Ecto neural progenitor cell (in vitro differentiated cells): ENCODE results near the gene MOB3A.
"Not testable (repeated sequence)": the region's sequence is repeated elsewhere in the genome, so short reads cannot be mapped to it uniquely, and the experiment has no call there.

Source experiments
- DNase-seq: peaks from one replicate; pipeline ENCODE4 v3.0.0-alpha.2; 2018; ENCODE audit warnings: low spot score

The MOB3A gene

DNA sequence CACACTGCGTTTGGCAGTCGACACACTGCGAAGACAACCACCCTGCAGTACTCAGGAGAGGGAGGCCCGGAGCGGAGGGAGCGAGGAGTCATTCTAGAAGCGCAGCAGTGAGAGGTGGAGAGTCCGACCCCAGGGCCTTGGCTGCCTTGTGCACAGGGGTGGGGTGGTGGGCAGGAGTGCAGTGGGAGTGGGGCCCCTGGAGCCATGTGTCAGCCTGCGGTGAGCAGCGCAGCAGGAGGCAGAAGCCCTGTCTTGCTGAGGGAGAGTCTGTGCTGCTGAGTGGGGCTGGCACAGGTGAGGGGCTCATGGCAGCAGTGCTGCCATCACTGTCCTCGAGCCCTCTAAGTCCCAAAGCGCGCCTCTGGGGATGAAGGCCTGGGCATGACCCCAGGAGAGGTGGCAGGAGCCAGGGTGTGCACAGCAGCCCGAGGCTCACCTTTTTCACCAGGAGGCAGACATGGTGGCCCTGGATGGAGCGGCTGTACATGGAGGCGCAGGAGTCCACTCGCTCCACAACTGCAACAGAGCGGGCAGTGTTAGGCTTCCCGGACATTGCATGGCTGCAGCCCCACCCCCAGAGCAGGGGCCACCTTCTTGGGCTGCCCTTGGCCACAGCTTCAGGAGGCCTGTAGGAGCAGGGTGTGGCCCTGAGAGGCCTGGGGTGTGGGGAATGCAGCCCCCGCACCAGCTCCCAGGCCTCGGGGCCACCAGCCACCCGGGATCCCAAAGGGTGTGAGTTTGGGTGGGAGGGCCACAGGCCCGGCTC is 12.3 kb upstream of the MOB3A start:
- no peak for DNase-seq

DNA sequence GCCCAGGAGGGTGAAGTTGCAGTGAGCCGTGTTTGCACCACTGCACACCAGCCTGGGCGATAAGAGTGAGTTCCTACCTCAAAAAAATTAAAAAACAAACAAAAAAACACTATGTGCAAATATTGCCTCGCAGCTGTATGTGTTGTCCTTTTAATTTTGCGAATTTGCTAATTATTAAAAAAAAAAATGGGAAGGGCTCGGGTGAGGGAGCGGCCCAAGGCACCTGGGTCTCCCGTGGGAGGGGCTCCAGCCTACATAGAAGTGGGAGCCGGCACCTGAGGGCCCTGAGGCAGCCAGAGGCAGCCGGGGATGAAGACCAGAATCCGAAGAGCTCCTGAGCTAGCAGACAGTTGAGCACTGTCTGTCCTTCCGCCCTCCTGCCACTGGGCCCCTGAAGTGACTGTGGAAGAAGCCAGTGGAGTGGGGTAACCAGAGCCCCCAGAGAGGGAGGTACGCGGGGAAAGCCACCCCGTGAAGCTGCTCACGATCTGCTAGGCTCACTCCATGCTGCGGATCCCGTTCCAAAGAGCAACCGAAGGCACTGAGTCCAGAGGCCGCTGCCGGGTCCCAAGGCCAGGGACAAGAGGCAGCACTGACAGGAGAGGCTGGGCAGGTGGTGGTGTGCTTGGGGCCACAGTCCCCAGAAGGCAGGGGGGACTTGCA is 7.0 kb upstream of the MOB3A start:
- DNase-seq: no peak

DNA sequence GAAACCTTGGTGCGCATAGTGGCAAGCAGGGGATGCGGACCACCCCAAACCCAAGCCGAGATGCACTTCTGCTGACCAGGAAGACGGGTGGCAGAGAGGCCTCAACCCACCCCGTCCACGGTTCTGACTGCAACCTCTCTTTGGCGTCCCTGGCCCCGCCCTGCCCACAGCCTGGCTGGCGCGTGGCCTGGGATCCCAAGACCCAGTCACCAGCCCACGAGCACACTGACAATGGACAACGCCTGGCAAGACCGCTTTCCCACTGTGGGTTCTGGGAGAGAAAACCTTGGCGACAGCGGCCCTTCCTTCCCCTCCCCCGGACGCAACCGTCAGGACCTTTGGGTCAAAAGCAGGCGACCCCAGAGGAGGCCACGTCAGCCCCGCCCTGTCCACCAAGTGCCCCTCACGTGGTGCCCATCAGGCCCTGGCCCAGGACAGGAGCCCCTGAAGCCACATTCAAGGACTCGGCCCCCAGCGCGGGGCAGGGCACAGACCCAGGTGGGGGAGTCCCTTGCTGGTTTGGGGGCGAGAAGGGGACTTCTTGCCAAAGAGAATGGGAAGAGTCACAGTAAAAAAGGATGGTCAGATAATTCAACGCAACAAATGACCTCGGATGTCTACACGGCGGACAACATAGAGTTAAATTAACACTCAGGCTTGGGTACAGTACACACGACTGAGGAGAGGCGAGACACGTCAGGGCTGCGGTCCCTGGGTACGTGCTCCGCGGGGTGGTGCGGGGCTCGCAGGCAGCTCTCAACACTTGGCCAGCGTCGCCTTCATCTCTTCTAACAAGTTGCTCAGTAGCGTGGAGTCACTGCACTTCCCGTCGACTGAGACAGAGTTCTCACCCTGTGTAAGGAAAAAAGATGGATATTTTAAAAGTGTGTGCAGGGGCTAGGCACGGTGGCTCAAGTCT is 5.5 kb upstream of the MOB3A start:
- DNase-seq: no peak

DNA sequence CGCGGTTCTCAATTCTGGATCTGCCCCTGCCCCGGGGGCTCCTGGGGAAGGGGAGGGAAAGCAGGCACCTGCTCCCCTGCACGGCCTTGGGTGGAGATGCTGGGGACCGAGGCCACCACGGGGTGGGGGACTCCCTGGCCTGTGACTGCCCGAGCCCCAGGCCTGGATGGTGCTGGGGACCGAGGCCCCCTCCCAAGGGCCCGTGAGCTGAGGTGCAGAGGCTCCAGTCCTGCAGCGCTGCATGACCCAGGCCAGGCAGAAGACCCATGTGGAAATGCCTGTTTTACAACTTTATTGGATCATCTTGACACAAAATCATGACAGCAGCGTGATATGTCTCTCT is 4.6 kb upstream of the MOB3A start:
- no peak for DNase-seq

DNA sequence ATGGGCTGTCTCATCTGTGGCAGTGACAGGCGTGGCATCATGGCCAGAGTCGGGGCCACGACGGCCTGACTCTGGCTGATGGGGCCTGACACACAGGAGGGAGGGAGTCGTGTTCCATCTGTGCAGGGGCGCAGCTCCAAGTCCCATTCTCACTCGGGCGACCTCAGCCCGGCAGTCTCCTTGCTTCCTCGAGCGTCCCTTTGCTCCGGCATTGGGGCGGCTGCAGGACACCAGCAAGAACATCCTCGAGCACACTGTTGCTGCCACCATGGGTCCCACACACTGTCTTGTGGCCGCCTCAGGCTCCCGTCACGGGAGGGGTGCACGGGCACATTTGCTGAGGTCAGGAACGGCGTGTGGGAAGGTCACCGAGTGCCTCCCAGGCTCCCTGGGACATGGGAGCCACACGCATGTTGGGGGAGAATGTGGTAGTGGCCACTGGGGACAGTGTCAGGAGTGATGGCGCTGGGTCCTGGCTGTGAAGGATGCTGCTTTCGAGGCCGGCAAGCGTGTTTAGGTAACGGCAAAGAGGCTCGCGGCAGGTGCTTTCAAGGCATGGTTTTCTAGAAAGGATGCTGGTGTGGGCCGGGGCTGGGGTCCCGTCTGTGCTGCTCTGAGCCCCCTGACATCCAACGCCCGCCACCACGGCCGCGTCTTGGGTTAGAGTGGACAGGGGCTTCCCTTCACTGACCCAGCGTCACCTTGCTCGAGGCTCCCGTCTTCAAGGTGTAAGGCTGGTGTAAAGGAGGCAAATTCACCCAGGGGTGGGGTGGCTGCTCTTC is 4.0 kb upstream of the MOB3A start:
- DNase-seq: no peak

DNA sequence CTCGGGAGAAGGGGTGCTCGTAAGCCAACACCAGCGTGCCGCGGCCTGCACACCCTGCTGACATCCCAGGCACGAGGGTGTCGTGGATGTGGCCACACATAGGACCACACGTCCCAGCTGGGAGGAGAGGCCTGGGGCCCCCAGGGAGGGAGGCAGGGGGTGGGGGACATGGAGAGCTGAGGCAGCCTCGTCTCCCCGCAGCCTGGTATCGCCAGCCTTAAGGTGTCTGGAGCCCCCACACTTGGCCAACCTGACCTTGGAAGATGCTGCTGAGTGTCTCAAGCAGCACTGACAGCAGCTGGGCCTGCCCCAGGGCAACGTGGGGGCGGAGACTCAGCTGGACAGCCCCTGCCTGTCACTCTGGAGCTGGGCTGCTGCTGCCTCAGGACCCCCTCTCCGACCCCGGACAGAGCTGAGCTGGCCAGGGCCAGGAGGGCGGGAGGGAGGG is 3.0 kb upstream of the MOB3A start:
- no peak for DNase-seq

DNA sequence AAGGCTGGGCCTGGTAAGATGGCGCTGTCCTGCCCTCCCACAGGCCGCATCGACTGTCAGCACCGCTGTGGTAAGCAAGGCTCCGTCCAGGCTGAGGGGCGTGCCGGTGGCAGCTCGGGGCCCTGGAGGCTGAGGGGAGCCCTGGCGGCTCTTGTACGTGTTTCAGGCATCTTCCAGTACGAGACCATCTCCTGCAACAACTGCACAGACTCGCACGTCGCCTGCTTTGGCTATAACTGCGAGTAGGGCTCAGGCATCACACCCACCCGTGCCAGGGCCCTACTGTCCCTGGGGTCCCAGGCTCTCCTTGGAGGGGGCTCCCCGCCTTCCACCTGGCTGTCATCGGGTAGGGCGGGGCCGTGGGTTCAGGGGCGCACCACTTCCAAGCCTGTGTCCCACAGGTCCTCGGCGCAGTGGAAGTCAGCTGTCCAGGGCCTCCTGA is 1.8 kb upstream of the MOB3A start:
- no peak for DNase-seq

DNA sequence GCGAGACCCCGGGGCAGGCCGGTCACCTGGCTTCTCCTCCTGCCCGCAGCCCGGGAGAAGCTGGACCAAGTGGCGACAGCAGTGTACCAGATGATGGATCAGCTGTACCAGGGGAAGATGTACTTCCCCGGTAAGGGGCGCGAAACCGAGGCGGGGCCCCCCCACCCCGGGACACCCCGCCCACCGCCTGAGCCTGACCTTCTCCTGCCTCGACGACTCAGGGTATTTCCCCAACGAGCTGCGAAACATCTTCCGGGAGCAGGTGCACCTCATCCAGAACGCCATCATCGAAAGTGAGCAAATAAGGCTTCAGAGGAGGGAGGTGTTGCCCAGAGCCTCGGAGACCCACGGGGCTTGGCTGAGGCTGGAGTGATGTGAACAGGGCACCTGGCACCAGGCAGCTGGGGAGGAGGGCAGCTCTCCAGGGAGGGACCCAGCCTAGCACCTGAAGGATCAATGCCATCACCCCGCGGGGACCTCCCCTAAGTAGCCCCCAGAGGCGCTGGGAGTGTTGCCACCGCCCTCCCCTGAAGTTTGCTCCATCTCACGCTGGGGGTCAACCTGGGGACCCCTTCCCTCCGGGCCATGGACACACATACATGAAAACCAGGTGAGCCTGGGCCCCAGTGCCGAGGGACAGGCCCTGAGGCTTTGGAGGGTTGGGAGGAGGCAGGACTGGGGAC is 1.2 kb upstream of the MOB3A start:
- DNase-seq: no peak

DNA sequence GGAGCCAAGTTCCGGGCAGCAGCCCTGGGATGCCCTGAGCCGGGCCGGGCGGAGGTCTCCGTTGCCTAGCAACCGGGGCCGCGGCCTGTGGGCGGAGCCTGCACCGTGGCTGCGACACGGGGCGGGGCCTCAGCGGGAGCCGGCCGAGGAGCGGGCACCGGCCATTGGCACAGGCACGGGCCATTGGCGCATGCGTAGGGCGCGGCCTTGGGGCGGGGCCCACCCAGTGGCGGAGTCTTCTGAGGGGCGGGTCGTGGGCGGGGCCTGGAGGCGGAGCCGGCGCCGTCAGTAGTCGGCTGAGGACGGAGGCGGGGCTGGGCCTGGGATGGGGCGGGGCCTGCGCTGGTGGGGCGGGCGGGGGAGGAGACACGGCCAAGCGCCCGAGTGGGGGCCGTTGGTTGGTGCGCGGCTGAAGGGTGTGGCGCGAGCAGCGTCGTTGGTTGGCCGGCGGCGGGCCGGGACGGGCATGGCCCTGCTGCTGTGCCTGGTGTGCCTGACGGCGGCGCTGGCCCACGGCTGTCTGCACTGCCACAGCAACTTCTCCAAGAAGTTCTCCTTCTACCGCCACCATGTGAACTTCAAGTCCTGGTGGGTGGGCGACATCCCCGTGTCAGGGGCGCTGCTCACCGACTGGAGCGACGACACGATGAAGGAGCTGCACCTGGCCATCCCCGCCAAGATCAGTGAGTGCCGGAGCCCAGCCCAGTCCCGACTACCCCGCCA is 515 bp upstream of the MOB3A start, which contains the start of gene IZUMO4:
Gene IZUMO4, plus strand, starts transcription at position 436 of the 723 bp plus-strand sequence. Its CDS starts 31 bp downstream, at position 467.
- DNase-seq: peak; percentile 100

DNA sequence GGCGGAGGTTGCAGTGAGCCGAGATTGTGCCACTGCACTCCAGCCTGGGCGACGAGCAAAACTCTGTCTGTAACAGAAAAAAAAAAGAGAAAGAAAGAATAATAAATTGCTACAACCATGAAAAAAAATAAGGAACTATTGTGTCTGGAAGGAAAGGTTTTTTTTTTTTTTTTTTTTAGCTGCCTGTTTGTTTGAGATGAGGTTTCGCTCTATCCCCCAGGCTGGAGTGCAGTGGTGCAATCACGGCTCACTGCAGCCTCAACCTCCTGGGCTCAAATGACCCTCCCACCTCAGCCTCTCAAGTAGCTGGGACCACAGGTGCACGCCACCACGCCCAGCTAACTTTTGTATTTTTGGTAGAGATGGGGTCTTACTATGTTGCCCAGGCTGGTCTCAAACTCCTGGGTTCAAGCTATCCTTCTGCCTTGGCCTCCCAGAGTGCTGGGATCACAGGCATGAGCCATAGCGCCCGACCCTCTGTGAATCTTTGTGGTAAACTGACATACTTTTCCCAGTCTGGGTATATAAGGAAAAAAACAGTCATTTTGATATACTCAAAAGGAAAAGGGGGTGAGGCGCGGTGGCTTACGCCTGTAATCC is 4.1 kb downstream of the MOB3A start:
- not testable (repeated sequence) for DNase-seq

DNA sequence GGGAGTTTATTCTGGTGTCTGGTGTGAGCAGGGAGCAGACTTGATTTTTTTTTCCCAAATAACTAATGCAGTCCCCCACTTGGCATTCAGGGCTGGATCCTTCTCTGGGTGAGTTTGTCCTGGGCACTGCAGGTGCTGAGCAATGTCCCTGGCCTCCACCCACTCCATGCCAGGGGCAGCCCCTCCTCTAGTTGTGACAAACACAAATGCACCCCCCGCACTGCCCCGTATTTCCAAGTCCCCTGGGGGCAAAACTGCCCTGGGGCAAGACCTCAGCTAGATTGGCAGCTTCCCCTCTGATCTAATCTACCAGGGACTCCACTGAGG is 6.4 kb downstream of the MOB3A start:
- DNase-seq: no peak

DNA sequence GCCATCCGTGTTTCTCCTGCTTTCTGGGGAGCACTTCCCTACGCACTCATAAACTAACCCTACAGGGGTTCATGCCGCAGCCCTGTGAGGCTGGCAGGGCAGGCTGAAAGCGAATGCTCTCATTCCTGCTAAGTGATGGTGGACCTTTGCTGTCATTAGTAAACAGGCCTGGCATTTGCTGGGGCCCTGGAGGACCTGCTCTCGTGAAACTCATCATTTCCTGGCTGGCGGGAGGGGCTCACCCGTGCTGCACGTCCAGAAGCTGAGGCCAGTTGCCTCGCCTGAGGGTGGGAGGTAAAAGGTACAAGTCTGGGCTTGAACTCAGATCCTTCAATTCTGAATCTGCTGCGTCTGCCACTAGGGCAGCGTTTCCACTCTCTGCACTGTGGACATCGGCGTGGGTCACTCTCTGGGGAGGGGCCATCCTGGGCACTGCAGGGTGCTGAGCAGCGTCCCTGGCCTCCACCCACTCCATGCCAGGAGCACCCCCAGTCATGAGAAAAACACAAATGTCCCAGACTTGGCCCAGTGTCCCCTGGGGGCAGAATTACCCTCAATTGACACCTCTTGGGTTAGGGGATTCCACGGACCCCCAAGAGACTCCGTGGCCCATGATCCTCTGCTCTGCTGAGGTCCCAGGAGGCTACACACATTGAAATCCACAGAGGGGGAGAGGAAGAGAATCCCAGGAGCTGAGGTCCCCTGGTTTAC is 7.0 kb downstream of the MOB3A start:
- no peak for DNase-seq

DNA sequence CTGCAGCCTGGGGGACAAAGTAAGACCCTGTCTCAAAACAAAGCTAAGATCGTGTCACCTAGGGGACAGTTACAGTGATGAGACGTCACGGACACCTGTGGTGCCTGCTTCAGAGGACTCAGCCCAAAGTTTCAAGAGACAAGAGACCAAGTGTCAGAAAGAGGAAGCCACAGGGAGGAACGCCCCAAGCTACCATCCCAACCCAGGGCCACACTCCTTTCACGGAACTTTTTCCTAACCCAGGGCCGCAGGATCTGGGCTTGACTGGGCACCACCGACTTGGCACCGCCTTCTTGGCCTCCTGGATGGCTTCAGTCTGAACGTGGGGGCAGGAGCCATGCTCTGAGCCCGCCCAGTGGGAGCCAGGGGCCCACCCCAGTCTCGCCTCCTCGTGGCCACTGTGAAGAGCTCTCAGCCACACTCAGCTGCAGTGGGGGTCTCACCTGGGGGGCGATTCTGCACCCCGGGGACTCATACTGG is 8.5 kb downstream of the MOB3A start:
- DNase-seq: no peak

DNA sequence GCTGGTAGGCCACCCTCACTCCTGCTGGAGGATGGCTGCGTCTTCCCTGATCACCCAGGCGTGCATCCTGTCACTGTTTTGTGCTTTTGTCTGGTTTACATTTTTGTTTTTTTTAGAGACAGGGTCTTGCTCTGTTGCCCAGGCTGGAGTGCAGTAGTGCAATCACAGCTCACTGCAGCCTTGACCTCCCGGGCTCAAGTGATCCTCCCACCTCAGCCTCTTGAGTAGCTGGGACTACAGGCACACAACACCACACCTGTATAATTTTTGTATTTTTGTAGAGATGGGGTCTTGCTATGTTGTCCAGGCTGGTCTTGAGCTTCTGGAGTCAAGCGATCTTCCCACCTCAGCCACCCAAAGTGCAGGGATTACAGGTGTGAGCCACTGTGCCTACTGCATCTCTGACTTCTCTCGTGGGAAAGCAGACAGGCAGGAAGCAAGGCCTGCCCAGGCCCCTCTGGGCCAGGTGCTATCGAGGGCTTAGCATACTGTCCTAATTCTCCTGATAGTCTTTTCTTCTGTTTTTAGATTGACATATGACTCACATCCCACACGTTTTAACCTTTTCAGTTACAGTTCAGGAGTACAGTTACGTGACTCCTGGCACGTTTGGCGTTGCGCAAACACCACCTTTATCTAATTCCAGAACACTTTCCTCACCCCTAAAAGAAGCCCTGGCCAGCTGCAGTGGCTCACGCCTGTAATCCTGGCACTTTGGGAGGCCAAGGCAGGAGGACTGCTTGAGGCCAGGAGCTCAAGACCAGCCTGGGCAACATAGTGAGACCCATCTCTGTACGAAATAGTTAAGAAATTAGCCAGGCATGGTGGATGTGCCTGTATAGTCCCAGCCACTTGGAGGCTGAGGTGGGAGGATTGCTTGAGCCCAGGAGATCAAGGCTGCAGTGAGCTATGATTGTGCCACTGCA is 9.2 kb downstream of the MOB3A start:
- not testable (repeated sequence) for DNase-seq

DNA sequence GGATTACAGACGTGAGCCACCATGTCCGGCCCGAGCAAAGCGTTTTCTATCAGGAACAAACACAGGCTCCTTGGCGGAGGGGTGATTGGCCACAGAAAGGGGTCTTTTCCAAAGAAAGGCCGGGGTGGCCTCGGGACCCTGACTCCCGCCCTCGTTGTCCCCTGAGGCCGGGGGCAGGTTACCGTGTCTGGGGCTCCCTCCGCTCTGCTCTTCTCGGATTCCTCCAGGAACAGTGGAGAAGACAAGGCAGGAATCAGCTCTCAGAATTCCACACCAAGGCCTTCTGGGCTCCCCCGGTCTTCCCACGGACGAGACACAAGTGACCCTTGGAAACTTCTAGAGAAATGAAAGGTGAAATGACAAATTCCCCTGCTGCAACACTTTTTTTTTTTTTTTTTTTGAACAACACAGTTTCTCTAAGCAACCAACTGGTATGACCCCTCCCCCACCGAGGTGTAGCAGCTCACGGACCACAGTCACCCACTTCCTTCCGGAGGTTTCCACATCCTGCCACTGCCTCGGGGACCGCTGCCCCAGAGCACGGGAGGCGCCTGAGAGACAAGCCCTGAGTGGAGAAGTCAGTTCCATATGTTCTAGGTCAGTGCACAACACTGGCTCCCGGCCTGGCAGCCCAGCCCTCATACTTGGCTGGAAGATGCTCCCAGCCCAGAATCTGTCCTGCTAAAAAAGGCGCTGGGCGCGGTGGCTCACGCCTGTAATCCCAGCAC is 11.0 kb downstream of the MOB3A start:
- DNase-seq: no peak

DNA sequence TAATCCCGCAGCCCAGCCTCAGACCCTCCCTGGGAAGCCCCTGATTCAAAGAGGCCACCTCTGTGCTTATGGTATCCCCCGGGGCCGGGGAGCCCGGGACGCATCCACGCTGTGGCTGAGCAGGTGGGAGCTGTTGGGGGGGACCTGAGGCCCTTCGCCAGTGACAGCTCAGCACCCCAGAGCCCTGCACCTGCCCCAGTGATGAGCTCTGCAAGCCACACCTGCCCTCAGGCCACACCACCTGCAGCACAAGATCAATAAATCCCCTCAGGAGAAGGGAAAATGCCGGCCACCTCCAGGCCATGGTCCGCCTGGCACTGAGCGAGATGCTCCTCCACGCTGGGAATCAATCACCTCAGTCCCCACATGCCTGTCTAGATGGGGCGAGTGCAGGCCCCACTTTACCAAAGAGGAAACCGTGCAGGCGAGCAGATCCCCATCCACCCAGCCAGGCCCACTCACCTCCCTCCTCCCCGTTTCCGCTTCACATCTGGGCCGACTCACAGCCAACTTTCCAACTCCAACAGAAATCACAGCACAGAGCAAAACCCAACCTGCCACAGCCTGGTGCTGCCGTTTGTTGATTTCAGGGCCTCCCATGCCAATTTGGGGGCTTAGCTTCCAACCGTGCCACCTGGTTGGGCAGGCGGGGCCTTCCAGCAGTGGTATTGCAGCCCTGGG is 12.8 kb downstream of the MOB3A start:
- DNase-seq: no peak
